ENCODE data around the gene PRKACB. TPM values are rescaled to one million over a fixed set of nuclear protein-coding genes. Genes with fewer than 3 reads are reported as not detected.

The PRKACB gene
- total RNA-seq, 2 donors from 2014 or later: 9.6 to 18.2 TPM

DNA sequence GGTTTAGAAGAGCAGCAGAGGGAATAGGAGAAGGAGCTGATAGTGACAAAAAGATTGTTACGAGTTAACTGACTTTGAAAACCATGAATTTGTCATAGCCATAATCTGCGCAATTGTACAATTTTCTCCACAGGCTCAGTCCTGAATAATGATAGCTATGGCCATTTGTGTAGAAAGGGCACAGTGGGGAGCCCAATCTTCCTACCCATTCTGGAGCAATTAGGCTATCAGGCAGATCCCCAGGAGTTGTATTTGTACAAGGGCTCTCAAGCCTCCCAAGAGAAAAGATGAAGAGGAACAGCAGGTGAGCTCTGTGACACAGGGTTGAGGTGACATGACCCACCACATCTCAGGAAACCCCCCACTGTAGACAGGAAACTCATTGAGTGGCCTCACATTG lies 115.3 kb downstream of the PRKACB start:
- H3K27me3 ChIP-seq: no peaks in the 10 kb centered on the region
- 92 to 100% methylated on average over 2 of the region's 2 CpGs for WGBS, 2 donors
- intact Hi-C loops (cut with DNase I): no loop called here
- no peak for ATAC-seq
- no peaks in the 10 kb centered on the region for H3K9me3 ChIP-seq
- DNase-seq: no peak
- TF ChIP-seq, protein P1, sequence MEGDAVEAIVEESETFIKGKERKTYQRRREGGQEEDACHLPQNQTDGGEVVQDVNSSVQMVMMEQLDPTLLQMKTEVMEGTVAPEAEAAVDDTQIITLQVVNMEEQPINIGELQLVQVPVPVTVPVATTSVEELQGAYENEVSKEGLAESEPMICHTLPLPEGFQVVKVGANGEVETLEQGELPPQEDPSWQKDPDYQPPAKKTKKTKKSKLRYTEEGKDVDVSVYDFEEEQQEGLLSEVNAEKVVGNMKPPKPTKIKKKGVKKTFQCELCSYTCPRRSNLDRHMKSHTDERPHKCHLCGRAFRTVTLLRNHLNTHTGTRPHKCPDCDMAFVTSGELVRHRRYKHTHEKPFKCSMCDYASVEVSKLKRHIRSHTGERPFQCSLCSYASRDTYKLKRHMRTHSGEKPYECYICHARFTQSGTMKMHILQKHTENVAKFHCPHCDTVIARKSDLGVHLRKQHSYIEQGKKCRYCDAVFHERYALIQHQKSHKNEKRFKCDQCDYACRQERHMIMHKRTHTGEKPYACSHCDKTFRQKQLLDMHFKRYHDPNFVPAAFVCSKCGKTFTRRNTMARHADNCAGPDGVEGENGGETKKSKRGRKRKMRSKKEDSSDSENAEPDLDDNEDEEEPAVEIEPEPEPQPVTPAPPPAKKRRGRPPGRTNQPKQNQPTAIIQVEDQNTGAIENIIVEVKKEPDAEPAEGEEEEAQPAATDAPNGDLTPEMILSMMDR (IDR thresholded peaks at IDR 0.05): no peak
- no peak for TF ChIP-seq POLR2A (IDR thresholded peaks at IDR 0.05)
- no peaks in the 10 kb centered on the region for H3K36me3 ChIP-seq (replicated peaks in 1 of 2; ENCODE audit: insufficient read depth in 1 of 2, low read depth in 2 of 2)
- no peak overlapping the region for H3K4me3 ChIP-seq
- H3K4me1 ChIP-seq: peaks cover 17% of the 10 kb centered on the region
- no peak overlapping the region for H3K27ac ChIP-seq

- peak overlapping the region in 1 of 4 donors; percentile 61 for H3K27ac ChIP-seq
- TF ChIP-seq POLR2A (IDR thresholded peaks at IDR 0.05): no peak
- TF ChIP-seq, protein P1 (IDR thresholded peaks at IDR 0.05): no peak
- intact Hi-C loops (cut with DNase I): no loop called here
- no peak overlapping the region for H3K4me3 ChIP-seq
- no peak for ATAC-seq
- H3K36me3 ChIP-seq (replicated peaks in 1 of 2; ENCODE audit: insufficient read depth in 1 of 2, low read depth in 2 of 2): no peaks in the 10 kb centered on the region
- DNase-seq: no peak
- H3K4me1 ChIP-seq: peaks cover 17% of the 10 kb centered on the region
- WGBS, 2 donors: 92 to 100% methylated on average over 2 of the region's 2 CpGs
- H3K27me3 ChIP-seq: no peaks in the 10 kb centered on the region
- no peaks in the 10 kb centered on the region for H3K9me3 ChIP-seq
Observed at GRCh38 chr1:84259989-84260388, 115.9 kb downstream of the PRKACB start.

- 10 to 13% methylated on average over 3 of the region's 3 CpGs for WGBS, 2 donors
- Histone ChIP-seq H3K9me3 (no peaks in the 10 kb centered on the region), H3K36me3 (replicated peaks in 1 of 2; ENCODE audit: insufficient read depth in 1 of 2, low read depth in 2 of 2) (no peaks in the 10 kb centered on the region), H3K4me3 (no peak overlapping the region), H3K27me3 (no peaks in the 10 kb centered on the region), H3K4me1 (peaks cover 17% of the 10 kb centered on the region), H3K27ac (peak overlapping the region in 2 of 4 donors; percentile 12 to 61)
- intact Hi-C loops (cut with DNase I): no loop called here
- ATAC-seq: peak; percentile 62
- peak in 1 of 4 donors; percentile 10 for DNase-seq
- TF ChIP-seq POLR2A (IDR thresholded peaks at IDR 0.05): no peak
- TF ChIP-seq, protein P1 (IDR thresholded peaks at IDR 0.05): peak in 2 of 7 experiments; percentile 2 to 8
Observed at GRCh38 chr1:84260852-84261518, 116.9 kb downstream of the PRKACB start.

DNA sequence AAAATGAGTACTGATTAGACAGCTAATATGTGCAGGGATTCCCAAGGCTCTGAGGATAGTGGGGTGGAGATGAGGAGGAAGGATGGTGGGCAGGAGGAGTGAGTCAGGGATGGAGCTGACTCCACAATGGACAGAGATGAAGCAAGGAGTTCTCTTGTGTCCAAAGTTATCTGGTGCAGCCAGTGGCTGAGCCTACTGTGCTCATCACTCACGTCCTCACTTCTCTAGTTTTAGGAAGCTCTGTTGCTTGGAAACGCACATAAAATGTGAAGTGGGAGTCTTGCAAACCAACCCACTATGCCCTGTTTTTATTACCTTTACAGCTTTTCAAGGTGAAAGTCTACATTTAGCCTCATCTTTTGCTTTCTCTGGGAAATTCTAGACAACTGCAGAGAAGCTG lies 120.9 kb downstream of the PRKACB start:
- Histone ChIP-seq H3K9me3 (no peaks in the 10 kb centered on the region), H3K4me1 (peaks cover 15% of the 10 kb centered on the region), H3K27ac (no peak overlapping the region), H3K4me3 (no peak overlapping the region), H3K27me3 (no peaks in the 10 kb centered on the region), H3K36me3 (replicated peaks in 1 of 2; ENCODE audit: insufficient read depth in 1 of 2, low read depth in 2 of 2) (no peaks in the 10 kb centered on the region)
- intact Hi-C loops (cut with DNase I): no loop called here
- TF ChIP-seq, protein P1 (IDR thresholded peaks at IDR 0.05): no peak
- WGBS, 2 donors: 86 to 88% methylated on average over 2 of the region's 2 CpGs
- no peak for ATAC-seq
- DNase-seq: no peak

DNA sequence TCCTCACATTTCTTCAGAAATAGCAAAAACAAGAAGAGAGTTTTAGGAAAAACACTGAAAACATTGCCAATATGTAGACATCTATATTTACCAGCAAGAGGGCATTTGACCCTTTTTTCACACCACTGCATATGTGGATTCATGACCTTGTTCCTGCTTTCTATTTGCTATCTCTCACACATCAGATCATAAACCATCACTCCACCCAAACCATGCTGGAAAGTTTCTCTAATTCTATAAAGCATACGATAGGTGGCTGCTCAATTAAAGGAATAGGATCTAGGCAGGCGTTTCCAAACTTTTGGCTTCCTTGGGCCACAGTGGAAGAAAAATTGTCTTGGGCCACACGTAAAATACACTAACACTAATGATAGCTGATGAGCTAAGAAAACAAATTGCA lies 121.8 kb downstream of the PRKACB start:
- intact Hi-C loops (cut with DNase I): no loop called here
- Histone ChIP-seq H3K9me3 (no peaks in the 10 kb centered on the region), H3K36me3 (replicated peaks in 1 of 2; ENCODE audit: insufficient read depth in 1 of 2, low read depth in 2 of 2) (no peaks in the 10 kb centered on the region), H3K4me3 (no peak overlapping the region), H3K27ac (no peak overlapping the region), H3K27me3 (no peaks in the 10 kb centered on the region), H3K4me1 (peaks cover 7% of the 10 kb centered on the region)
- DNase-seq (no peak), ATAC-seq (no peak)
- no peak for TF ChIP-seq POLR2A (IDR thresholded peaks at IDR 0.05)
- TF ChIP-seq, protein P1 (IDR thresholded peaks at IDR 0.05): no peak
- whole genome bisulfite sequencing, 2 donors: 90 to 94% methylated on average over 3 of the region's 3 CpGs
